Esophagus squamous epithelium (tissue), 5 donors: Measurements from ENCODE around the gene AOPEP. TPM values are rescaled to one million over a fixed set of nuclear protein-coding genes. Genes with fewer than 3 reads are reported as not detected.

Experiments
- DNase-seq: peaks from one replicate; lab custom pipeline; 2025; lab: John Stamatoyannopoulos, UW
- H3K27ac ChIP-seq, 4 donors: fragments of 200-600 bp; sonication (generic); one replicate each; pipeline ENCODE4 v1.5.1; 2016 to 2019; ENCODE audit warnings: mild to moderate bottlenecking in 1 of 4
- H3K27me3 ChIP-seq, 4 donors: fragments of 200-600 bp; sonication (generic); 1 replicate in 3 of 4; 2 replicates in 1 of 4; pipeline versions ENCODE4 v1.5.1 to v1.6.0; 2017 to 2021; ENCODE audit warnings: antibody characterized with exemption in 1 of 4
- H3K36me3 ChIP-seq, 3 donors: fragments of 200-600 bp; sonication (generic); one replicate each; pipeline ENCODE4 v1.5.1; 2016 to 2019
- H3K4me1 ChIP-seq, 3 donors: fragments of 200-600 bp; sonication (generic); one replicate each; pipeline ENCODE4 v1.5.1; 2017 to 2019
- H3K4me3 ChIP-seq, 4 donors: fragments of 200-600 bp; sonication (generic); 1 replicate in 3 of 4; 2 replicates in 1 of 4; pipeline ENCODE4 v1.5.1; 2016 to 2019; ENCODE audit warnings: mild to moderate bottlenecking in 2 of 4, moderate library complexity in 1 of 4
- H3K9me3 ChIP-seq, 3 donors: fragments of 200-600 bp; sonication (generic); one replicate each; pipeline ENCODE4 v1.5.1; 2016 to 2019
- CTCF ChIP-seq, 6 experiments: fragments of 450-650 bp in 4 of 6; fragments of 200-600 bp in 2 of 6; sonication (generic) in 2 of 6; IDR thresholded peaks; one replicate each; pipeline ENCODE4 v1.5.1; 2016 to 2019; ENCODE audit warnings: antibody characterized with exemption in 6 of 6, mild to moderate bottlenecking in 4 of 6, moderate library complexity in 4 of 6
- POLR2A ChIP-seq, 4 donors: fragments of 450-650 bp; IDR thresholded peaks; one replicate each; pipeline ENCODE4 v1.6.1; 2017; ENCODE audit warnings: antibody characterized with exemption in 4 of 4, mild to moderate bottlenecking in 4 of 4, moderate library complexity in 3 of 4
- WGBS, 2 donors: methylation state at CpG; one replicate each; pipeline ENCODE4 v1.1.5; 2018; 5-methylcytosine and 5-hydroxymethylcytosine counted together
- intact Hi-C: fragments of 100-400 bp; cut with DNase I; formaldehyde crosslinking; loops from one replicate; pipeline ENCODE4 v1.15.0; 2022
- total RNA-seq, 4 donors: library from RNA; depleted of rRNA; stranded (reverse); fragments of >200 nt; gene quantifications; one replicate each; pipeline ENCODE4 v1.1.0, GENCODE V29; 2016
- donor health status: DM: yes; HTN: yes; CAD: no.

Gene AOPEP
- total RNA-seq, 4 donors from 2014 or later = 101 to 300 (median 115) TPM

- TF ChIP-seq CTCF (IDR thresholded peaks at IDR 0.05) (no peak), POLR2A (IDR thresholded peaks at IDR 0.05) (no peak)
- Histone ChIP-seq H3K36me3 (peaks cover 0 to 52% (median 14%) of the 10 kb centered on the region in 3 donors), H3K27me3 (no peaks in the 10 kb centered on the region), H3K9me3 (no peaks in the 10 kb centered on the region), H3K4me3 (no peak overlapping the region), H3K27ac (peak overlapping the region; percentile 87 to 97 (median 89)), H3K4me1 (peaks cover 65 to 100% (median 84%) of the 10 kb centered on the region in 3 donors)
- 49 to 64% methylated on average over 7 to 11 of the region's 26 CpGs for WGBS, 2 donors
- intact Hi-C loops = no loop called here
- DNase-seq = no peak
Observed at GRCh38 chr9:95088421-95089161, 362.1 kb downstream of the AOPEP start.

- no peak for DNase-seq
- Histone ChIP-seq H3K27me3 (no peaks in the 10 kb centered on the region), H3K36me3 (peaks cover 0 to 52% (median 14%) of the 10 kb centered on the region in 3 donors), H3K4me1 (peaks cover 64 to 100% (median 89%) of the 10 kb centered on the region in 3 donors), H3K9me3 (no peaks in the 10 kb centered on the region), H3K4me3 (no peak overlapping the region), H3K27ac (peak overlapping the region; percentile 87 to 97 (median 89))
- WGBS, 2 donors = 44 to 75% methylated on average over 4 to 7 of the region's 16 CpGs
- no peak for TF ChIP-seq POLR2A (IDR thresholded peaks at IDR 0.05)
- no peak for TF ChIP-seq CTCF (IDR thresholded peaks at IDR 0.05)
- intact Hi-C loops = no loop called here
Observed at GRCh38 chr9:95089257-95090022, 362.9 kb downstream of the AOPEP start.

- DNase-seq = no peak
- Histone ChIP-seq H3K36me3 (peaks cover 0 to 52% (median 7%) of the 10 kb centered on the region in 3 donors), H3K9me3 (no peaks in the 10 kb centered on the region), H3K4me1 (peaks cover 62 to 100% (median 88%) of the 10 kb centered on the region in 3 donors), H3K4me3 (no peak overlapping the region), H3K27ac (peak overlapping the region; percentile 87 to 97 (median 89)), H3K27me3 (no peaks in the 10 kb centered on the region)
- WGBS, 2 donors = 20 to 54% methylated on average over 3 to 16 of the region's 22 CpGs
- intact Hi-C loops = no loop called here
- TF ChIP-seq CTCF (IDR thresholded peaks at IDR 0.05) (no peak), POLR2A (IDR thresholded peaks at IDR 0.05) (no peak)
Observed at GRCh38 chr9:95090023-95090791, 363.7 kb downstream of the AOPEP start.

- peak overlapping the region; percentile 87 to 97 (median 89) for H3K27ac ChIP-seq
- no peaks in the 10 kb centered on the region for H3K9me3 ChIP-seq
- H3K27me3 ChIP-seq = no peaks in the 10 kb centered on the region
- peaks cover 0 to 52% (median 3%) of the 10 kb centered on the region in 3 donors for H3K36me3 ChIP-seq
- peaks cover 55 to 100% (median 87%) of the 10 kb centered on the region in 3 donors for H3K4me1 ChIP-seq
- TF ChIP-seq POLR2A (IDR thresholded peaks at IDR 0.05) (no peak), CTCF (IDR thresholded peaks at IDR 0.05) (no peak)
- intact Hi-C loops = no loop called here
- no peak for DNase-seq
- H3K4me3 ChIP-seq = no peak overlapping the region
- WGBS, 2 donors = 54 to 69% methylated on average over 4 to 12 of the region's 14 CpGs
Observed at GRCh38 chr9:95090871-95091577, 364.5 kb downstream of the AOPEP start.
